Mesenteric fat pad (tissue), 1 donor: ENCODE measurements around the gene PROSER3. TPM values are rescaled to one million over a fixed set of nuclear protein-coding genes. Genes with fewer than 3 reads are reported as not detected.

ENCODE experiments used
- DNase-seq: peaks from one replicate; pipeline ENCODE4 v3.0.0-alpha.2; 2020; ENCODE audit warnings: low spot score
- long read RNA-seq: library from polyadenylated mRNA; unstranded; transcript quantifications from one replicate; pipeline ENCODE4 v2.0.0, GENCODE V29; 2020
- total RNA-seq: library from RNA; stranded (reverse); fragmentation: NEBNext Ultra II Directional; extraction: Animal tissue kit (Norgen Biotek cat#: 25700); gene quantifications from one replicate; pipeline ENCODE4 v1.2.1, GENCODE V29; 2021
- donor health status: DM: yes; HTN: yes; CAD: no.

The PROSER3 gene
- total RNA-seq = 16.6 TPM
- long read RNA-seq, partial matches to known transcripts = 0 of 2 reads
- long read RNA-seq, other reads (novel, unspliced or antisense) = 0 of 2 reads

DNA sequence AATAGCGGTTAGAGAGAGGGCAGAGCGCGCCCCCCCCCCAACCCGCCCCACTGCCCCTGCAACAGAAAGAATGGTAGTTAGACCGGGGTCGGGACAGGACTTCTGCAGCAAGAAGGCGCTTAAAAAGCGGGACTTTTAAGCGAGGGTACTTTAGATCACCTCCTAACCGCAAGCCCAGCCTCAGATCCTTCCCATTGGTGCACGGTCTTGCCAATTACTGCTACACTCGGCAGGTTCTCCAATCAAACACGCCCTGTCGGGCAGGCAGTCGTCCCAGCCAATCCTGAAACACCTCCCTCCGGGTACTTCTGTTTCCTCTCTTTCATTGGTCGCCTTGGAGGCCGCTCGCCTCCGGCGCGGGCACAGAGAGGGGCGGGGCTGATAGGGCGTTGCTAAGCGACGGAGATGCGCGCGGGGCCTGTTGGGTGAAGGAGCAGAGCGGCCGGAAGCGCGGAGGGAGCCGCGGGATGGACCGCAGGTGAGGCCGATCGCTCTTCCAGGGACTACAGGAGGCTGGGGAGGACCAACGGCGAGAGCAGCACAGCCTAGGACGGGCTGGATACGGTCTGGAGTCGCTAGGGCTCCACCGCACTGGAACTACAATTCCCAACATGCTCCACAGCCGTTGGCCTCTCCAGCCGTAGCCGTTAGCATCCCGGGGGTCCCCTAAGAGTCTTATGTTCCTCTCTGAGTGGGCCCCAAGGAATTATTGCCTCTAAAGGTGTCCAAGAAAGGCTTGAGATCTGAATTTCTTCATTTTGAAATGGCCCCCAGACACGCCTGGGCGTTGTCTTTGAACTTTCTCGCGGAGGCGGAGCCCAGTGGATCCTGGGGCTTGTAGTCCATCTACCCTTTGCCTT is at the start of gene PROSER3:
Gene PROSER3, plus strand, starts transcription at position 428 of the 860 bp plus-strand sequence. Its CDS starts 40 bp downstream, at position 468.
- DNase-seq = peak; percentile 99

- no peak for DNase-seq
Observed at GRCh38 chr19:35708391-35708790, 49.6 kb upstream of the PROSER3 start.

DNA sequence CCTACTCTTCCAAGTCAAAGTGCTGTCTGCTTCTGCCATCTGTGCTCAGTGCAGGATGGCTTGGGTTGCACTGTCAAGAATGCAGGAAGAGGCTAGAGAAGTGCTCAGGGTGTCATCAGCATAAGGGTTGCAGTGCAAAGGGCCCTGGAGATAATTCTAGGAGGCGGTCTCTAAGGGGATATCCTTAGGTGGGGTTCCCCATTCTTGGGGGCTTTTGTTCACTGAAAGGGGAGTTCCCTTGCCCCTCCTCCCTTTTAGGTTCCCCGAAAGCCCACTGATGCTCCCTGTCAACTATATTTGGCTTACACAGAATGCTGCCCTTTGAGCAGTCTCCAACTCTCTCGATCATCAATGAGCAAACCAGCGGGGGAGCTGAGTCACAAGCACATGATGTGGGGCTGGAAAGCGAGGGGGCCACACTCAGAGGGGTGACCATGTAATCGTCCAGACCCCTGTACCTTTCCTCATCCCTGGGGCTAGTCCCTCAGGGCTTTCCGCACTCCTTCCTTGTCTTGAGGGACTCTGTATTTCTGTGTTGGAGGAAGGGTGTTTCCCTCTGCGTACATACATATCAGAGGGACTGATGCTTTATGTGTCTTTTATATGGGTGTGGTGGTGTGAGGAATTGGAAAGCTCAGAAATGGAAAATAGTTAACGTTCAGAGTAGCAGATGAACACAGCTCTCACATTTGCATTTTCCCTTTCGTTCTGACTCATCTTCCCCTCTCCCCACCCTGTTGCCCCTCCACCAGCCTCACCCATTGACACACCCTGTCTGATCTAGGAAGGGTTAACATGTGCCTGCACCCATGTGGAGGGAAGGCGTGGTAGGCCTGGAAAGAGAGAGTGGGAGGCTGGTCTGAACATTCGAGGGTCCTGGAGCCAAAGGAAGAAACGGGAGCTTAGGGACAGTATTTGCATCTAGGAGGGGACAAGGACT is 46.9 kb upstream of the PROSER3 start:
- DNase-seq = no peak

DNA sequence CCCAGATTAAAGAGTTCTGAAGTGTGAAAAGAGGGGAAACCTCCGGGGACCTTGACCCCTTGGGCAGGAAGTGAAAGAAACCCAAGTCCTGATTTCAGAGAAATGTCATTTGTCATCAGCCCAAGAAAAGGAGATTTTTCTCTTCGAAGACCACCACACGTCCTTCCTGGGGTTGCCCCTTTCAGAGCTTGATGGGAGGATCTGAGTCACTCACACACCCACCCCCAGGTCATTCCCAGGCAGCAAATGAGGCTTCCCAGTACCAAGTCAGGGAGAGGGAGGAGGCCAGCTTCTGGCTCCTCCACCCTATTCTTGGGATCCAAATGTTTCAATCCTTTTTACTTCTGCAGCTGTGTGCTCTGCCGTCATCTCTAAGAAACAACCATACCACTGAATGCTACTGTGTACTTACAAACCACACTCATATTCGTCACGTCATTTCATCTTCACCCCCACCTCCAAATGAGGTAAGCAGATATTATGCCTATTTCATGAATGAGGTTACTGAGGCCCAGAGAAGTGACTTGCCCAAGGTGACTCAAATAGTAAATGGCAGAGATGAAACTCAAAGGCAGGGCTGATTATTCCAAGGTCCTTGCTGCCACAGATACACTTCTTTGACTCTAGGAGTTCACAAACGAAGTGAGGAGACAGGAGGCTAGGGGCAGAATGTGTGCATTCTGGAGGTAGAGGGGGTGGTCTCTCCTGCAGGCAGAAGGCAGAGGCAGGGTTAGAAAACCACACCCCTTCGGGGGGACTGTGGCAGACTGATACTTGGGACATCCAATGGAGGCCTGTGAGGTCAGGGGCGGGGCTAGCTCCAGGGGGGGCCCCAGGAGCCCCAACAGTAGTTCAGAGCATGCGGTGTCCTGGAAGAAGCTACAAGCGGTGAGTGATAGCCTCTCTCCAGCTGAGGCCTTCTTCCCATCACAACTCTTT is 45.1 kb upstream of the PROSER3 start:
- DNase-seq = no peak

DNA sequence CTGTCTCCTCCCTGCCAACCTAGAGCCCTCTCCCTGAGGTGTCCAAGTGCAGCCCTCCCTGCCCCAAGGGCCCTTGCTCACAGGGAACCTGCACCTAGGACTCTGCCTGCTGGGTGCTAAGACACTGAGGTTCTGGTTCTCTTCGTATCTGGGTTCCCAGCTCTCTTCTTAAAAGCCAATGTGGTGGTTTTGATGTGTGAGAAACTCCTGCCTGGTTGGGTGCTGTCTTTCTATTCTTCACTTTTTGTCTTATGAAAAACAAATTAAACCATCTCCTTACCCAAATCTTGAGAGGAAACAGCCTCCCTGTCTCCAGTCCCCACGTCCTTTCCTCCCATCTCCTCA is 44.5 kb upstream of the PROSER3 start:
- no peak for DNase-seq

DNA sequence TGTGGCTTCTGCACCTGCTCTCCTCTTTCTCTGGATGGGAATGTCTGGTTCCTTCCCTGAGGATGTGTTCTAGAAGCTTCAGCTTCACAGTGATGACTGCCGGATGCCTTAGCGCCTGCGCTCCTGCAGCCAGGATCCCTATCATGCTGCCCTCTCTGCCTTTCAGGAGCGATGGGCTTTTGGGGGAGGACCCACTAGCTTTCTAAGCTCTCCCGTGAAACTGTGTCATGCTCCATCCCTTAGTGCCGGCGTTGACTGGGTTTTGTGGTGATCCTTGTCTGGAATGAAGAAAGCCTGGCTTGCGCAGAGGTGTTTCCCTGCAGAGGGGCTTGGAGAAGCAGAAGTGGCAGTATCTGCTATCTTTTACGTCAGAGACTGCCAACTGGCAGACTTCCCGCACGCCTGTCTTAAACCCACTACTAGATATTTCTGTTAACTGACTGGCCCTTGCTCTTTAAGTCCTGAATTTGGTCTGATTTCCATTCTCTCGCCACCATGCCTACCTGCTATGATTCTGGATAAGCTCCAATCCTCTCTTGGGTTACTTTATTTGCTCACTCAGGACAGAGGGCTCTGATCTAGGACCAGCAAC is 44.0 kb upstream of the PROSER3 start:
- no peak for DNase-seq

GRCh38 chr19:35714601-35715354 is 43.2 kb upstream of the PROSER3 start:
- DNase-seq = no peak

DNA sequence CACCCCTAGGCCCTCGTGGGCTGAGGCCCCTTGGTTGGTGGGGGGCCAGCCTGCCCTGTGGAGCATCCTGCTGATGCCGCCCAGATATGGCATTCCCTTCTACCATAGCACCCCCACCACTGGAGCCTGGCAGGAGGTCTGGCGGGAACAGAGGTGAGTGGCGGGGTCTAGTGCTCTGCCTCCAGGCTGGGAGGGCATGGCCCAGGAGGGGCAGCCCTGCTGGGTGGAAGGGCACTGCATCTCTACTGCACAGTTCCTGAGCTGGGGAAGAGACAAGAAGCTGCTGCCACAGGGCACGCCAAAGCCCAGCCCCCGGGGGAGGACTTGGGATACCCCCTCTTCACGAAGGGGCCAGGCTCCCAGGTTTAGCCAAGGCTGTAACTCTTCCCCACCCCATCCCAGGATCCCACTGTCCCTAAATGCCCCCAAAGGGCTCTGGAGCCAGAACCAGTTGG is 42.6 kb upstream of the PROSER3 start:
- no peak for DNase-seq

GRCh38 chr19:35715981-35716800 is 41.8 kb upstream of the PROSER3 start:
- no peak for DNase-seq

DNA sequence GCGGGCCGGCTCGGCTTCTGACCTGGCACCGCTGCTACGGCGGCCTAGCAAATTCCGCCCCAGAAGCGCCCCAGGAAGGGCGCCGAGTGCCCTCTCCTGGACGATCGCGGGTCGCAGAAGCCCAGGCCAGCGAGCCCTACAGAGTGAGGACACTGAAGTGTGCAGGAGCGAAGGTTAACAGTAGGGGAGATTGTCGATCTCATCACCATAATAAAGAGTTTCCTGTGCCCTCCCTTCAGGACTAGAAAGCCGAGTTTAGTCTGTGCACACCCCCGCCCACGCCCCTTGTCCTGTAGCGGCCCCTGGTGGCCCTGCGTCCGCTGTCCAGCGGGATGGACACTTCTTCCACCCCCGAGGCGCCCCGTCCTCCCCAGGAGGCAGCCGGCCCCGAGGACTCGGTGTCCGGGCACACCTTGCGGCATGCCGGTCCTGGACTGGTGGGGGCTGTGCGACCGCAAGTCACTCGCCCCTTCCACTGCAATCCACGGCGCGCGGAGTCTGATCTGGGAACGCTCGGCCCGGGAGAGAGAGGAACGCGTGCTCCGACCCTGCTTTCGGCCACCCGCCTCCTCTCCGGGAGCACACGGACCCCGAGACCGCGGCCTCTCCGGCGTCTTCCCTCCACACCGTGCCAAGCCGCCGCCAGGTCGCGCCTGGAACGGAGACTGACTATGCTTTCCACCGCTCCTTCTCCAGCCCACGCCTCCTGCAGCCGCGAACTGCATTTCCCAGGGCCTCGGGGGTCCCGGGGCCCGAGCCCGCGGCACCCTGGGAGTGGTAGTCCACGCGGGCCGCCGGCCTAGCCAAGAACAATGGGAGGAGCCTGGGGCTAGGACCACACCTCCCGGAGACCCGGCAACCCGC is 40.9 kb upstream of the PROSER3 start:
- DNase-seq = peak; percentile 97

- DNase-seq = no peak
Observed at GRCh38 chr19:35717665-35718344, 40.2 kb upstream of the PROSER3 start, which contains the start of gene KMT2B. TSS of gene KMT2B (plus strand) at chr19:35718003. CDS start at chr19:35718019, 16 bp downstream.

DNA sequence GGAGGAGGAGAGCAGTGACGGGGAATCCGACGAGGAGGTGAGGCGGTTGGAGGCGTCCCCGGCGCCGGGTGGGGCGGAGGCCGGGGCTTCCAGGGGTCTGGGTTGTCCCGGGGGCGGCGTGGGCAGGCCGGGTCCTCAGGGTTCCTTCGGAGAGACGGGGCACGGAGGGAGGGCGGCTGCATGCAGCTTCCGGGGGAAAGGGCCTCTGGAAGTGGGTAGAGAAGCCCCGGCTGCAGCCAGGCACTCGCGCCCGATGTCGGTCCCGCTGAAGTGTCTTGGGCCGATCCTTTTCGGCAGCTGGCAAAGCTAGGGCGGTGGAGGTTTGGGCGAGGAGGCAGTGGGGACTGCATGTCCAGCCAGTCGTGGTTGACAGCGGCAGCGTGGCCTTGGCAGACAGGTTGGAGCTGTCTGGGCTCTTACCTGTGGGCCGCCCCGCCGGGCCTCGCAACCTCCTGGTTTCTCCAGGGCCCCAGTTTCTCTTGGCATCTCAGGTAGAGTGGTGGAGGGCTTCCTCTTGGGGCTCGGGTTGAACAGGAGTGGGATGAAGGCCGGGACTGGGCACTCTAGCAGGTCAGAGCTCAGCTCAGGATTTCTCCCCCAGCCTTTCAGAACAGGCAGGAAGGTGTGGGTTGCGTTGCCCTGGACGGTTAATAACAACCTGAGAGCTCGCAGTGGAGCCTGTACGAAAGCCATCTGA is 39.5 kb upstream of the PROSER3 start:
- no peak for DNase-seq

- DNase-seq = no peak
Observed at GRCh38 chr19:35719402-35720162, 38.4 kb upstream of the PROSER3 start.

GRCh38 chr19:35720163-35720524 is 37.8 kb upstream of the PROSER3 start:
- DNase-seq = no peak

- no peak for DNase-seq
Observed at GRCh38 chr19:35720648-35721047, 37.3 kb upstream of the PROSER3 start.

DNA sequence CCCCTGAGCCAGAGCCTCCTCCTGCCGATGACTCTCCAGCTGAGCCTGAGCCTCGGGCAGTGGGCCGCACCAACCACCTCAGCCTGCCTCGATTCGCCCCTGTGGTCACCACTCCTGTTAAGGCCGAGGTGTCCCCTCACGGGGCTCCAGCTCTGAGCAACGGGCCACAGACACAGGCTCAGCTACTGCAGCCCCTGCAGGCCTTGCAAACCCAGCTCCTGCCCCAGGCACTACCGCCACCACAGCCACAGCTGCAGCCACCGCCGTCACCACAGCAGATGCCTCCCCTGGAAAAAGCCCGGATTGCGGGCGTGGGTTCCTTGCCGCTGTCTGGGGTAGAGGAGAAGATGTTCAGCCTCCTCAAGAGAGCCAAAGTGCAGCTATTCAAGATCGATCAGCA is 36.6 kb upstream of the PROSER3 start:
- DNase-seq = no peak
